IPS-NIHi7 (cell line): ENCODE measurements around the gene SS18.
"Not testable (repeated sequence)": the region's sequence is repeated elsewhere in the genome, so short reads cannot be mapped to it uniquely, and the experiment has no call there.

Source experiments
- DNase-seq: peaks from one replicate; pipeline ENCODE4 v3.0.0; 2012; ENCODE audit warnings: mixed read lengths; ENCODE audit errors: extremely low spot score

The SS18 gene

DNA sequence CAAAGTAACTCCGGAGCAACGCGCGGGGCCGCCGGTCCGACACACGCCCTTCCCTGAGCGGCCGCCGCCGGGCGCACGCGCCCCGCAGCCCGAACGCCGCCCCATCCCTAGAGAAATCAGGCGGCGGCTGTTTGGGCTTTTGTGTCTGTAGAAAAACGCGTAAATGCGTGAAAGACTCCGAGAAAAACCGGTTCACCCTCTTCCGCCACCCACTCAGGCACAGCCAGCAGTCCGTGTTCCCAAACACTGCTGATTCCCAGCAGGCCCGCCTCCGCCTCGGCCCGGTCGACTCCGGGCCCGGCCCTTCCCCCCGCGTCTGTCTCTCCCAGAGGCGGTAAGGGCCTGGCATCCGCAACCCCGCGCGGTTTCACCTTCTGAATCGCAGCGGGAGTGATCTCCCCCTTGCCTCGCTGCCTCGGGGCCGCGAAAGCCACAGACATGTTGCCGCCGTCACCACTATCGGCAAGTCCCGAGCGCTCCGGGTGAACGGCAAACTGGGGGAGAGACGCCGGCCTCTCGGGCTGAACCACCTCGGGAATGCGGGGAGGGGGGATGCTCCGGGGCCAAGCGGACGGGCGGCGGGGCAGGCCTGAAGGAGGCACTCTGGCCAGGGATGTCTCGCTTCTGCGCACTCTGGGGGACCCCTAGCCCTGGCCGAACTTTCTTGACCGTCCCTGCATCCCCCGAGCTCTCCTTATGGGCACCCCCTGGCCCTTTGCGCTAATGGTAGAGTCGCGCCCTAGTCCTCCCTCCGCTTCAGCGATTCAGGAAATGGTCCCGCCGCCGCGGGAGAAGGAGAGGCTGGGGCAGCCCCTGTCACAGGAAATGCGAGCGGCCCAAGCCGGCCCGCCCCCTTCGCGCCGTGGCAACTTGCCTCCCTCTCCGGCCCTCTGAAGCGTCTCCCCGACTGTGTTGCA, at the start of gene SS18:
Gene SS18 (minus strand): TSS at position 484 of the 917 bp plus-strand sequence. CDS start 44 bp downstream, at position 440.
- DNase-seq, result peak; percentile 92

DNA sequence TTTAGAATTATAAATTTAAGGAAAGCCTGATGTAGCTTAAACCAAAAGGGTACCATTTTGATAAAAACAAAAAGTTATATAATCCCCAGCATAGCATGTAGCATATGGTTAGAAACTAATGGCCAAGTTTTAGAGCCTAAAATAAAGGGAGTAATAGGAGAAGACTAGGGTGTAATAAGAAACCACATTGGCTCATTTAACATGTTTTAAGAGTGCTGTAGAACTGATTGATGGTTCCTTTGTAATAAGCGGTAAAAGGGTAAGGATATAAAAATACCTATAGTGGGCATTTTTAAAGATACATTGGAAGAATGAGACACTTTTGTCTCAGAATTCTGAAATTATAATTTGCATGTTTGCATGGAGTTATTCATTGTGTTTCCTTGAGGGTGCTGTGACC, 45.1 kb upstream of the SS18 start:
- no peak for DNase-seq

DNA sequence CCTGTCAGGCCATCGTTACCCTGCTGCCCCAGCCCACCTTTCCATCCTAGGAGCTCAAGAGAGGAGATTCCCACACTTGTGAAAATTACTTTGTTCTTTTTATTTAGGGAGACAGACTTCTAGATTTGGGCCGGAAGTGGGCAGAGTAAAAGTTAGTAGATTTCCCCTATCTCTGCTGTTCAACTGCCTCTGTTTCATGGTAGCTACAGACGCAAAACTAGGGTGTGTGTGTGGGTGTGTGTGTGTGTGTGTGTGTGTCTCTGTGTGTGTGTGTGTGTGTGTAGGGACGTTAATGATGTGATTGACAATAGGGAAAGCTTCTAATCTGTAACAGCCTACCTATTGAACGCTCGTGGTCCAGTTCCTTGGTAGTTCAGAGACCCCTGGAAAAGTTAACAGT, 43.7 kb upstream of the SS18 start:
- no peak for DNase-seq

- DNase-seq, result peak; percentile 54
These were observed 43.2 kb upstream of the SS18 start, which contains the start of gene PSMA8 for GRCh38 chr18:26133652-26134051. TSS of gene PSMA8 (plus strand) at chr18:26133869. CDS start at chr18:26133966, 97 bp downstream.

GRCh38 chr18:26128192-26128591, 37.8 kb upstream of the SS18 start:
- not testable (repeated sequence) for DNase-seq

- no peak for DNase-seq
These were observed 37.4 kb upstream of the SS18 start for GRCh38 chr18:26127786-26128185.

GRCh38 chr18:26121994-26122393, 31.6 kb upstream of the SS18 start:
- not testable (repeated sequence) for DNase-seq

DNA sequence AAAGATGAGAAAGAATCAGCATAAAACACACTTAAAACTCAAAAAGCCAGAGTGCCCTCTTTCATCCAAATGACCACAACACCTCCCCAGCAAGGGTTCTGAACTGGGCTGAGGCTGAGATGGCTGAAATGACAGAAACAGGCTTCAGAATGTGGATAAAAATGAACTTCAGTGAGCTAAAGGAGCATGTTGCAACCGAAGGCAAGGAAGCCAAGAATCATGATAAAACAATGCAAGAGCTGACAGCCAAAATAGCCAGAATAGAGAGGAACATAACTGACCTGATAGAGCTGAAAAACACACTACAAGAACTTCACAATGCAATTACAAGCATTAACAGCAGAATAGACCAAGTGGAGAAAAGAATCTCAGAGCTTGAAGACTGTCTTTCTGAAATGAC, 31.1 kb upstream of the SS18 start:
- no peak for DNase-seq

DNA sequence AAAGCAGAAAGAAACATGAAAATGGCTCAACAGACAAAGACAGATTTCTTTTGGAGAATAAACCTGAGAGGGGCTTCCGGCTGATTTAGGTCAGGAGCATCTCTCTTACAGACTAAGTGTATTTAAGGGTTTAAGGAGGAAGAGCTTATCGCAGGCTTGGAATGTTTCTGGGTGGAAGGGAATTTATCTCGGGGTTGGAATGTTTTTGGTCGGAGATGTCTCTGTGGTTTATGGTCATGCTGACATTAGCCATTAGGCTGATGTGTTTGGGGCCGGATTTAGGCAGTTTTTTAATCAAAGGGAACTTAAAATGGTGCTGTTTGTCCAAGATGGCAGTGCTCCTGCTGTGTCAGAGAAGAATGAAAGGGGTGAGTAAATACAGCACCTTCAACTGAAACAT, 28.8 kb upstream of the SS18 start:
- no peak for DNase-seq

DNA sequence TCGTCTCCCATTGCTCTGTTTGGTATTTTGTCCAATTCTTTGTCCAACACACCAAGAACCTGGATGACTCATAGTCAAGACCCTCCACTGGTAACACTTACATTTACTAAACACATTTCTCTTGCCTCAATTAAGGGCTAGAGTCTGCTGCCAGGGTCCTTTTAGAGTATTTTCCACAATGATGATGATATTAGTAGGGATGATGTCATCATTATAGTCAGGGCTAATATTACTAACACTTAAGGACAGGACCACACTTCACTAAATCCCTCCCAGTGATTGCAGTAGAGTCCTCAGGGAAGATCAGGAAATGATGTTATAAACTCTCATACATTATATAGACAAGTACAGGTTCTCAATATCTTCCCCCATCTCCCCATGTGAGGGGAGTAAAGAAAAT, 13.6 kb upstream of the SS18 start:
- no peak for DNase-seq

DNA sequence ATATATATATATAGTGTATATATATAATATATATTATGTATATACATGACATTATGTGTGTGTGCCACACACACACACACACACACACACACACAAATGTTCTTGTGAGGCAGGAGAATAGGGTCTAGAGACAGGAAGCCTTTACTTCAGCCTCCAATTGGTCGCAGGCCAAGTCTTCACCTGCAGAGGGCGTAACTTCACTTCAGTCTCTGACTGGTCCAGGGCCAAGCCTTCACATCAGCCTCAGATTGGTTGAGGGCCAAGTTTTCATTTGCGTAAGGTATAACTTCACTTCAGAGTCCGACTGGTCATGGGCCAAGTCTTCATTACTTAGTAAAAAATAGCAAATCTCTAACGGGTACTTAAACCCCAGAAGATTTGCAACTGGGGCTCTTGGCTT, 13.2 kb upstream of the SS18 start:
- peak; percentile 69 for DNase-seq

GRCh38 chr18:26097563-26097962, 7.2 kb upstream of the SS18 start:
- DNase-seq, result no peak

DNA sequence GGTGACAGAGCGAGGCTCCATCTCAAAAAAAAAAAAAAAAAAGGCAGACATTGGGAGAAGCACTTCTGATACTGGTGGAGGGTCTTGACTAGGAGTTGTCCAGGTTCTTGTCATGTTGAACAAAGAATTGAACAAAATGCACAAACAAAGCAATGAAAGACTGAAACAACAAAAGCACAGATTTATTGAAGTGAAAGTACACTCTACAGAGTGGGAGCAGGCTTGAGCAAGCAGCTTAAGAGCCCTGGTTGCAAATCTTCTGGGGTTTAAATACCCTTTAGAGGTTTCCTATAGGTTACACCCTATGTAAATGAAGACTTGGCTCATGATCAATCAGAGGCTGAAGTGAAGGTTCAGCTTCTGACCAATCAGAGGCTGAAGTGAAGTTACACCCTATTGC, 6.4 kb upstream of the SS18 start:
- no peak for DNase-seq

DNA sequence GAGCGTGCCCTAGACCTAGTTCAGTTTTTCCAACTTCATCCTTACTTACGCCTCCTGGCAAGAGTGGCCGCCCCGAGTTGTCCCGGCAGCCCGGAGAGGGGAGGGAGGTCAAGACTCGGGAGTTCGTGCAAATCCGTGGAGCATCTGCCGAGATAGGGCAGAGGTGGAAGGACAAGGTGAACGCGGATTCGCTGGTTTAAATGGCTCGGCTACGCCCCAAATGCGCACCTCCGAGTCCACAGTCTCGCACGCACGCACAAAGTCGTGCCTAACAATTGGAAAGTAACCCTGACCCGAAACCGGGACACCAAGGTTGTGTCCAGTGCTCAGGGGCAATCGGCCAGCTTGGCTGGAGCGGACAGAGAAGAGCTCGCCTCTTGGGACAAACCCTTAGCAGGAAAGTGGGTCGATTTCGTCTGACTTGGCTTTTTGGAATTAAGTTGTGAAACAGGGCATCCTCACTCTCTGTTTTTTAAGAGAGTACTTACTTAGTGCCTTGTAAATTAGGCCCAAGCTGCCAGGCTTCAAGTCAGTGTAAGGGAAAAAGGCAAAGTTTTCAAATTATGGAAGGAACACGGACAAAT, 726 bp upstream of the SS18 start:
- DNase-seq, result no peak

- DNase-seq, result peak; percentile 15
These were observed 902 bp downstream of the SS18 start for GRCh38 chr18:26089293-26090129.

DNA sequence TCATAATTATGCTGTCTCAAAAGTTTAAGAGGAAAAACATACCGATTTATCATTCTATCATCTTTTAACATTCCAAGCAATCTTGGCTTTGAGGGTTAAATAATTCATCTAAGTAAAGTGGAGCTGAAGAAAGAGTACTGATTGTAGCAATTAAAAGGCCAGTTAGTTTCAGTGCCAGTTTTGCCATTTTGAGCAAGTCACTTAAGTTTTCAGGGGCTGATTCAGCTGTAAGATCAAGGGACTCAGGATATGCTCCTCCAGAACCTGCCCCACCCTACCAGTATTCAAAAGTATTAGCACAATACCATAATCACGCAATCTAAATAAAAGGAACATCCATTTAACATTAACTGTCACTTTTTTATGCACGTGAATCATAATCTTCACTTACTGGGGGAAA, 1.9 kb downstream of the SS18 start:
- DNase-seq, result no peak

- no peak for DNase-seq
These were observed 3.5 kb downstream of the SS18 start for GRCh38 chr18:26086959-26087358.

GRCh38 chr18:26085056-26085455, 5.4 kb downstream of the SS18 start:
- DNase-seq, result no peak

- no peak for DNase-seq
These were observed 7.3 kb downstream of the SS18 start for GRCh38 chr18:26083099-26083498.

- no peak for DNase-seq
These were observed 7.9 kb downstream of the SS18 start for GRCh38 chr18:26082475-26082874.

GRCh38 chr18:26074246-26074645, 16.2 kb downstream of the SS18 start:
- no peak for DNase-seq

DNA sequence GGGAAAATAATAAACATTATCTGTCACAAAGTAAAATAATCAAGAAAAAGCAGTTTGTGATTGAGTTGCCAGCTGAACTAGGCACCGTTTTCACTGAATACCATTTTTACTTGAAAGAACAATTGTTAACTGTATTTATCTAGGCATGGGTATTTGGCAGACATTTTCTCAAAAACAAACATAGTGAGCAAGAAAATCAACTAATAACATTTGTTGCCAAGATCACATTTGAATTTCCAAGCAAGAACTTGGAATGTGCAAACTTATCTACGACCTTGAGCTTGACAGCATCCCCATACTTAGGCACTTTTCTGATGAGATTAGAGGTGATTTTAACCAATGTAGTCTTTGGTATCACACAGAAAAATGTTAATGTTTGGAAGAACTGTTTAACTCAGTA, 16.7 kb downstream of the SS18 start:
- DNase-seq, result no peak
